Measurements from ENCODE around the gene LONP1.
"Not testable (repeated sequence)": the region's sequence is repeated elsewhere in the genome, so short reads cannot be mapped to it uniquely, and the experiment has no call there.

Gene LONP1

GRCh38 chr19:5719961-5720790 is at the start of gene LONP1, which contains the start of gene CATSPERD:
TSS of gene LONP1 (minus strand) at chr19:5720146. CDS start at chr19:5720132, 14 bp downstream.
TSS of gene CATSPERD (plus strand) at chr19:5720637. CDS start at chr19:5720738, 101 bp downstream.
- peak; percentile 98 for DNase-seq

- DNase-seq, result no peak
These were observed 48.0 kb upstream of the LONP1 start for GRCh38 chr19:5767949-5768348.

- DNase-seq, result no peak
These were observed 45.3 kb upstream of the LONP1 start for GRCh38 chr19:5765220-5765619.

GRCh38 chr19:5762608-5763217 is 42.8 kb upstream of the LONP1 start:
- no peak for DNase-seq

- no peak for DNase-seq
These were observed 33.8 kb upstream of the LONP1 start for GRCh38 chr19:5753743-5754142.

- no peak for DNase-seq
These were observed 31.8 kb upstream of the LONP1 start for GRCh38 chr19:5751709-5752108.

GRCh38 chr19:5749505-5749904 is 29.6 kb upstream of the LONP1 start:
- DNase-seq, result no peak

GRCh38 chr19:5748920-5749319 is 29.0 kb upstream of the LONP1 start:
- DNase-seq, result not testable (repeated sequence)

GRCh38 chr19:5744999-5745398 is 25.1 kb upstream of the LONP1 start:
- DNase-seq, result not testable (repeated sequence)

GRCh38 chr19:5743630-5744029 is 23.7 kb upstream of the LONP1 start:
- DNase-seq, result no peak

GRCh38 chr19:5742051-5742450 is 22.1 kb upstream of the LONP1 start:
- no peak for DNase-seq

GRCh38 chr19:5738423-5738822 is 18.5 kb upstream of the LONP1 start:
- no peak for DNase-seq

GRCh38 chr19:5733172-5733571 is 13.2 kb upstream of the LONP1 start:
- not testable (repeated sequence) for DNase-seq

- no peak for DNase-seq
These were observed 7.6 kb upstream of the LONP1 start for GRCh38 chr19:5727453-5728050.

GRCh38 chr19:5719274-5719960 is 529 bp downstream of the LONP1 start:
- DNase-seq, result peak; percentile 53

GRCh38 chr19:5718579-5719273 is 1.2 kb downstream of the LONP1 start:
- peak; percentile 95 for DNase-seq

GRCh38 chr19:5718037-5718578 is 1.8 kb downstream of the LONP1 start:
- DNase-seq, result no peak

GRCh38 chr19:5717215-5717935 is 2.6 kb downstream of the LONP1 start:
- DNase-seq, result no peak

- DNase-seq, result no peak
These were observed 5.1 kb downstream of the LONP1 start for GRCh38 chr19:5714816-5715215.

- DNase-seq, result no peak
These were observed 6.7 kb downstream of the LONP1 start for GRCh38 chr19:5713228-5713627.

GRCh38 chr19:5711713-5712161 is 8.2 kb downstream of the LONP1 start:
- DNase-seq, result no peak

GRCh38 chr19:5711025-5711424 is 8.9 kb downstream of the LONP1 start:
- no peak for DNase-seq
